Fibroblast of the aortic adventitia (primary cell): ENCODE measurements around the gene TXNRD2. TPM values are rescaled to one million over a fixed set of nuclear protein-coding genes. Genes with fewer than 3 reads are reported as not detected.

Source experiments
- DNase-seq: peaks from one replicate; pipeline ENCODE4 v3.0.0-alpha.2; 2010; ENCODE audit warnings: low read depth
- H3K4me3 ChIP-seq: 2 replicates; pipeline ENCODE4 v1.5.1; 2011; ENCODE audit warnings: low read depth, mild to moderate bottlenecking, control low read depth, low read length, moderate library complexity
- CTCF ChIP-seq: IDR thresholded peaks from 2 replicates; pipeline ENCODE4 v1.5.1; 2011; ENCODE audit warnings: mild to moderate bottlenecking, low read length, control low read depth, inconsistent platforms; ENCODE audit not compliant: insufficient read depth
- total RNA-seq: library from RNA; depleted of rRNA; stranded (reverse); fragments of >200 nt; gene quantifications from 2 replicates; pipeline ENCODE4 v1.2.3, GENCODE V29; 2012; ENCODE audit warnings: low replicate concordance

Gene TXNRD2
- total RNA-seq, 1 donor: 16.4 TPM

- DNase-seq: peak; percentile 68
- TF ChIP-seq CTCF: no peak
- H3K4me3 ChIP-seq: no peak overlapping the region
Measured at GRCh38 chr22:19984201-19984753, 42.7 kb upstream of the TXNRD2 start.

- no peak overlapping the region for H3K4me3 ChIP-seq
- DNase-seq: no peak
- TF ChIP-seq CTCF: no peak
Measured at GRCh38 chr22:19983741-19984140, 42.1 kb upstream of the TXNRD2 start.

- no peak overlapping the region for H3K4me3 ChIP-seq
- DNase-seq: no peak
- TF ChIP-seq CTCF: no peak
Measured at GRCh38 chr22:19982991-19983578, 41.5 kb upstream of the TXNRD2 start.

GRCh38 chr22:19981961-19982920 is 40.6 kb upstream of the TXNRD2 start:
- H3K4me3 ChIP-seq: no peak overlapping the region
- no peak for TF ChIP-seq CTCF
- DNase-seq: no peak

- no peak for DNase-seq
Measured at GRCh38 chr22:19981171-19981960, 39.7 kb upstream of the TXNRD2 start.

More at GRCh38 chr22:19981171-19981960, 39.7 kb upstream of the TXNRD2 start:
- TF ChIP-seq CTCF: no peak
- H3K4me3 ChIP-seq: no peak overlapping the region
